ENCODE data around the gene DDX42.
A peak's percentile ranks its signal among the peaks of the same experiment; 100 is the strongest.

The DDX42 gene

DNA sequence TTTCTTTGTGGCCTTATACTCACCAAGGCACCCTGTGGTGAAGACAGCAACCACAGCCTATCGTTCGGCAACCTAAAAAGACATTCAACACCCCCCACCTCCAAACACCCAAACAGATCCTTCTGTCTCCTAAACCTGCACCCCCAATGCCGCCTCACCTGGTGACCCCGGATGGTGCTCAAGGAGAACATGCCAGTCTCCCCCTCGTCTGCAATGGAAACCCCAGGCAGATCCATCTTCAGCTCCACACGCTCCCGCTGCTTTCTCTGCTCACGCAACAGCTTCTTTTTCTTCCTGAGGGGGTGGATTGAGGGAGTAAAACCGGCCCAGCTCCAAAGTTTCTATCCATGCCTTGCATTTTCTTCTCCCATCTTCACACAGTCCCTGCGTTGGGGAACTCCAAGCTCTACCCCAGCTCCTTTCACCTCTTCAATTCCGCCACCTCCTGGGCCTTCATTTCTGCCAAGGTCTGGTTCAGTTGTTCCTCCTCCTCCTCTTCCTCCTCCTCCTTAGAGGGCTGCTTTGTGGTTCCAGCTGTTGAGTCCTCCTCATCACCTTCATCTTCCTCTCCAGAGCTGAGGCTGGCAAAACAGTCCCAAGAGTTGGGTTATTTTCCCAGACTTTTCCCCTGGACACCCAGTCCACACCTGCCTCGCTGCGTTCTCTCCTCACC, 49.8 kb downstream of the DDX42 start:
- DNase-seq: no peak

DNA sequence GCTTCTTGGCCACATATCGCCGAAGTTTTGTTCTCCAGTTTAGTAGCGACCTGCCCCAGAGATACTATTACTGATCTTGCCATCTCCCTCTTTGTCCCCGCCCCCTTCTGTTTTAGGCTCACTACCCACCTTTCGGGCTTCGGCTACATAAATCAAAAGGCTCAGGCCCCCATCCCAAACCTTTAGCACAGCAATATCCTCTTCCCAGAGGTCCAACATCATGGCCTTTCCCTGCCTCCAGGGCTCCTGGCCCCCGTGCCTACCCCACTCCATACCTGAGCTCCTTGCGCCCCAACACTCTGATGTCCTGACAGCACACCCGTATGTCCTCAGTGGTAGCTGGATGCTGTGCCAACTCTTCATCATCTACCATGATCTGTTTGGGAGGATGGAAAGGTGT, 50.4 kb downstream of the DDX42 start:
- DNase-seq: no peak

- DNase-seq: no peak
Observed at GRCh38 chr17:63826468-63827001, 52.6 kb downstream of the DDX42 start.

GRCh38 chr17:63827002-63827800, 53.2 kb downstream of the DDX42 start, which contains the start of the genes FTSJ3 and PSMC5:
Gene FTSJ3 (minus strand): TSS chr17:63827663. CDS start chr17:63826902, 761 bp downstream.
Gene PSMC5 (plus strand): TSS chr17:63827431. CDS start chr17:63827491, 60 bp downstream.
- DNase-seq: peak; percentile 96

DNA sequence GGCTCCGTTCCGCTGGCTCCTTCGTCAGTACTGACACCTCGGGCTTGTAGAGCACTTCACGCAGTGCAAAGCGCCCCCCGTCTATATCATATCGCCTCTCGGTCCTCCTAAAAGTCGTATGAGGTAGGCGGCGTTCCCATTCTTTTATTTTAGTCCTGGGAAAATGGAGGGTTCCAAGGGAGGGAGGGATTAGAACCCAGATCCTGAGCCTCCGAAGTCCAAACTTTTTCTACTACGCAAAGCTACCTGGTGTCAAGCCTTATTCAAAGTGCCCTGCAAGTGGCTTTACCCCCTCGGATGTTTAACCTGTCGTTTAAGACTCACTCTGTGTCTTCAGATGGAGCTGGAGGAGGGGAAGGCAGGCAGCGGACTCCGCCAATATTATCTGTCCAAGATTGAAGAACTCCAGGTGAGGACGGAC, 53.8 kb downstream of the DDX42 start:
- DNase-seq: no peak

- no peak for DNase-seq
Observed at GRCh38 chr17:63828936-63829335, 55.0 kb downstream of the DDX42 start.

DNA sequence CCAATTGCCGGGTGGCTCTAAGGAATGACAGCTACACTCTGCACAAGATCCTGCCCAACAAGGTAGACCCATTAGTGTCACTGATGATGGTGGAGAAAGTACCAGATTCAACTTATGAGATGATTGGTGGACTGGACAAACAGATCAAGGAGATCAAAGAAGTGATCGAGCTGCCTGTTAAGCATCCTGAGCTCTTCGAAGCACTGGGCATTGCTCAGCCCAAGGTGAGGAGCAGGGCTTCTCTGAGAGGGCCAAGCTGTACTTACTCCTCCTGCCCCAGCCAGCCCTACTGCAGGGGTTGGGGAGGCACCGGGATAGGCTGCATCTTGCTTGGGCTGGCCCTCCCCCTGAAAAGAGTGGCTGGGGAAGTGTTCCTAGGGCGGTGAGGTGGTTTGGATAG, 56.3 kb downstream of the DDX42 start:
- no peak for DNase-seq

DNA sequence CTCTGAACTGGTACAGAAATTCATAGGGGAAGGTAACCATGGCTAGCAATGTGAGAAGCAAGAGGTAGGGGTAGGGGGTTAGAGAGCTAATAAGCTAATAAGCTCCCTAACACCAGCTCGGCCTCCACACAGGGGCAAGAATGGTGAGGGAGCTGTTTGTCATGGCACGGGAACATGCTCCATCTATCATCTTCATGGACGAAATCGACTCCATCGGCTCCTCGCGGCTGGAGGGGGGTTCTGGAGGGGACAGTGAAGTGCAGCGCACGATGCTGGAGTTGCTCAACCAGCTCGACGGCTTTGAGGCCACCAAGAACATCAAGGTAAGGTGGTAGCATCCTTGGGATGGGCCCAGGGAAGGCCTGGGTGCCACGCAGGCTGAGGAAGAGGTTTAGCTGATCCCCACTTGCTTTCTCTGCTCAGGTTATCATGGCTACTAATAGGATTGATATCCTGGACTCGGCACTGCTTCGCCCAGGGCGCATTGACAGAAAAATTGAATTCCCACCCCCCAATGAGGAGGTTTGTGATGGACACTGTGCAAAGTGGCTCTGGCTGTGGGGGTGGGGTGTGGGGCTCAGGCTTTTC, 57.0 kb downstream of the DDX42 start:
- DNase-seq: no peak

- no peak for DNase-seq
Observed at GRCh38 chr17:63831505-63831904, 57.5 kb downstream of the DDX42 start.

DNA sequence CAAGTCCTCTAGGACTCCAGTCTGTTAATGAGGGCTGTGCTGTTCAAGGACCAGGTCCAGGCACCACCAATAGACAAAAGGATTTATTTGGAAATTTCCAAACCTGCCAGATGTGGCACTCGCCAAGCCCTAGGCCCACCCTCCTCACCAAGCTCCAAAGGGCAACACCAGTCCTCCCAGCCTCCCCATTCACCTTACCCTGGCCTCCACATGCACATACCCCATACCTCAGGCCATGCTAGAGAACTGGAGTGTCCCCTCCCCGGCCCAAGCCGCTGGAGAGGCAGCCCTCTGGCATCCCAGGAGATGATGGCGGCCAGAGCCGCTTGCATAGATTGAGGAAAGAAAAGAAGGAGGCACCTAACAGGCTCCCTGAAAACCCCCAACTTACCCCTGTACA, 58.0 kb downstream of the DDX42 start:
- DNase-seq: no peak

DNA sequence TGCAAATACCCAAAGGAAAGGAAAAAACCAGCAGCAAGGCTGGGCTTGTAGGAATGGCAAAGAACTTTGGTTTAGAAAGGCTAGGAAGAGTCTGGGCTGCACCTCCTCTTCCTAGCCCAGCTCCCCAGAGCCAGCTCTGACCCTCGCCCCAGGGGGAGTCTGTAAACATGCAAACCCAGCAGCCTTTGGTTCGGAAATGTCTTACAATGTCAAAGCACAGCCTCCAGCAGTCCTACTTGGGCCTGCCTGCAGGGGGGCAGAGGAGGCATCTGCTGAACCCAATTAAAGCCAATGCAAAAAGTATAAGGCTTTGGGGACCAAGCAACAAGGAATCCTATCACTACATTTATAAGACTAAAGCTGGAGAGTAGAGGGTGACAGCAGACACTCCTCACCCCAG, 58.5 kb downstream of the DDX42 start:
- no peak for DNase-seq

GRCh38 chr17:63833026-63833740, 59.2 kb downstream of the DDX42 start:
- no peak for DNase-seq

DNA sequence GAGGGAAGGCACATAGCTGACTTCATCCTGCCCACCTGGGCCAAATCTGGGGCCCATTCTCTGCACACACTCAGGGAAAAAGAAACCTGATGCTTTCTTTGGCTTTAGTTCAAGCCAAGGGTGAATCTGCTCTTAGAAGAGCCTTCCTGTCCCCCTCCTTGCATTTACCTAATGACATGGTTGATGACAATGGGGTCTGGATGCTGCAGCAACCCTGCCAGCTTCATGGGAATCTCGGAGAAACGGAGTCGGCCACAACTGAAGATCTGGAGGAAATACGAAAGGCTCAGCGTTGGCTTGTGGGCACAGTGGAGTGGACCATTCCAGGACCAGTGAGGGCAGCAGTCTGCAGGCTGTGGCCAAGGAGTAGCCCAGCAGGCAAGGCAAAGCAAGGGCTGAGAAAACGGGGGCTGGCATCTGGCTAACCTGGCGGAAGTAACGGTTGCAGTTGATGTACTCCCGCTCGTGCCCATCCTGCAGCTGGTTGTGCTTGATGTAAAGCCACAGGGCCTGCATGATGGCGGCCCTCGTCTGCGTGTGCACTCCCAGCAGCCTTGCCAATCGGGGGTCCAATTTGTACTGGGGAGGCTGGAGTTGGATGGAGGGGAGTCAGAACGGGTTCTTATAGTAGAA, 59.9 kb downstream of the DDX42 start:
- DNase-seq: no peak

DNA sequence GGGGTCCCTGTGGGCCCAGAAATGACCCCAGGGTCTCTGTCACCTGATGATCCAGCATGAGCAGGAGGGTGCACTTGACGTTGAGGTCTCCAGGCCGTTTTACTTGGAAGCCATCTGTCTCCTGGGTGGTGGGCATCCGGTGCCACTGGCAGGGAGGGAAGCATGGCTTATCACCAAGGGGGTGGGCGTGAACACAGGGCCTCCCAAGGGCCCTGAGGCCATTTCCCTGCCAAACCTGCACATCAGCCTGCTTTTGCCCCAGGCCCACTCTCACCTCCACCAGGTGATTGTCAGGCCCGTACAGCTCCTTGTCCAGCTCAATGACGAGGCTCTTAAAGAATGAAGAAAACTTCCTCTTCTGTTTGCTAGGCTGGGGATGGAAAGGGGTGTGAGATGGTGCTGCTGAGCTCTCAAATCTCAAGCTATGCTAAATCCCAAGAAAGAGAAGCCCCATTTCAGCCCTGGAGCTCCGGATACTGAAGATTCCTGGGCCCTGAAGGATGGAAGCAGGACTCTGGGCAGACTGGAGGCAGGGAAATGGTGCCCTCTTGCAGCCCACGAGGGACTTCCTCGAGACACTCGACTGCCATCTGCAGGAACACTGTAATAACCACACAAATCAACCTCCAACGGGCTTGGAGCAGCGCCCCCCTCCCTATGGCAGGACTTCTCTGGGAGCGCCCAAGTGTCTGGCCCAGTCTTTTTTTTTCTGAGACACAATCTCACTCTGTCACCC, 60.6 kb downstream of the DDX42 start:
- DNase-seq: peak; percentile 79

GRCh38 chr17:63835167-63835720, 61.3 kb downstream of the DDX42 start:
- no peak for DNase-seq

GRCh38 chr17:63836811-63837210, 62.8 kb downstream of the DDX42 start:
- DNase-seq: no peak

GRCh38 chr17:63837480-63837879, 63.5 kb downstream of the DDX42 start:
- DNase-seq: no peak

DNA sequence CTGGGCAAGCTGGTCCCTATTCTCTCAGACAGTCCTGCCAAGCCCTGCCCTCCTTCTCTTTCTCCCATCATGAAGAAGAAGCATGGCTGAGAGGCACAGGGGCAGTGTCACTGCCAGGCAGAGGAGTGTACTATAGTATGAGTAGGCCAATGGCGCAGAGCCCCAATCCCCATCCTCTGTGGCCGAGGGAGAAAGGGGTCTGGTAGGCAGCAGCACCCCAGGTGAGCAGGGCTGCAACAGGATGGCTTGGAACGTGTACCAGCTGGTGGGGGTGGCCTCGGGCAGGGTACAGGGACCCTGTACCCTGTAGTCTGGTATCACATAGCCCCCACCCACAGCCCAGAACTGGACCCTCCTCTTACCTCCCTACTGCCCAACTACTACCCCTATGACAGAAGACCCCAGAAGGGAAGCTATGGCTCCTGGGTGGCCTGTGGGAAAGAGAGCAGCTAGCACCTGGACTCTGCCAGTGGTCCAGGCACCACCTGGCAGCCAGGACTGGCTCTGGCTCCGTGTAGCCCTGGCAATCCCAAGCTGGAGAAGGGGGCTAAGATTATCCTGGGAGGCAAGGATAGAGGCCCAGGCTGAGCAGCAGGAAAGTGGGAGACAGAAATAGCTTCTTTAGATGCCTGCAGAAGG, 64.1 kb downstream of the DDX42 start:
- DNase-seq: no peak

DNA sequence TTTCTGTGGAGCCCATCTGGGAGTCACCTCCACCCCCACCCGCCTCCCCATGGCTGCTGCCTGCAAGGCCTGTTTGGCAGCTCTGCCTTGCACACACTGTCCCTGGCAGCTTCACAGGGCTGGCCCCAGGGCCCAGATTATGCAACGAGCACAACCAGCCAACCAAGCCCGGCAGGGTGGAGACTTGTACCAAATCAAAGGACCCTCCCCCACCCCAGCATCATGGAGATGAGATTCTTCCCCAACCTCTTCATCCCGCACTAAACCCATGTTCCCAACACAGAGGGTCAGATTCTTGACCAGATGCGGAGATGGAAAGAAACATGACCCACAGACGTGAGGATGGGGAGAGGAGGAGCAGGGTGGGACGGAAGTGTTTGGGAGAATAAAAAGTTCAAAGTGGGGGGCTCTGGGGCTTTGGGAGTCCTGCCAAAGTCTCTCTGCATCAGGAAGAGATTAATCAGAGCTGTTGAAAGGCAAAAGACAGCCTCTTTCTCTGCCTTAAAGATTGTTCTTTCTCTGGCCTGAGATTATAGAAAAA, 64.7 kb downstream of the DDX42 start:
- DNase-seq: no peak

GRCh38 chr17:63840591-63841349, 66.8 kb downstream of the DDX42 start:
- no peak for DNase-seq
